H1 (cell line): ENCODE results near the gene KMT5B. TPM values are rescaled to one million over a fixed set of nuclear protein-coding genes. Genes with fewer than 3 reads are reported as not detected.

Source experiments
- CBX8 ChIP-seq: fragments of 300-800, 300-1000 bp; sonication (generic); IDR thresholded peaks from 2 replicates; pipeline ENCODE4 v1.7.1; 2016; ENCODE audit warnings: low read depth, low read length, borderline replicate concordance
- CHD7 ChIP-seq: fragments of 300-600 bp; sonication (generic); IDR thresholded peaks from 2 replicates; pipeline ENCODE4 v1.7.1; 2012; ENCODE audit warnings: low read length, moderate library complexity, mild to moderate bottlenecking, inconsistent platforms; ENCODE audit not compliant: insufficient replicate concordance
- CREB1 ChIP-seq: IDR thresholded peaks from 2 replicates; pipeline ENCODE4 v1.6.1; 2012; ENCODE audit warnings: inconsistent platforms
- CTCF ChIP-seq, 3 experiments: IDR thresholded peaks; 1 replicate in 2 of 3; 2 replicates in 1 of 3; pipeline versions ENCODE4 v1.5.1 to v1.6.1; 2011; ENCODE audit warnings: low read length in 3 of 3, mild to moderate bottlenecking in 3 of 3, inconsistent platforms in 2 of 3, low read depth in 1 of 3, moderate library complexity in 1 of 3; ENCODE audit not compliant: insufficient read depth in 1 of 3; ENCODE audit errors: control extremely low read depth in 1 of 3
- JUN ChIP-seq: IDR thresholded peaks from 2 replicates; pipeline ENCODE4 v1.6.1; 2011; ENCODE audit warnings: low read depth, mild to moderate bottlenecking, improper control_type of control experiment, low read length
- RNF2 ChIP-seq: fragments of 200-900, 300-1000 bp; sonication (generic); IDR thresholded peaks from 2 replicates; pipeline ENCODE4 v1.7.1; 2016; ENCODE audit warnings: borderline replicate concordance, low read depth, mild to moderate bottlenecking, antibody characterized with exemption, low read length; ENCODE audit not compliant: poor library complexity, severe bottlenecking; ENCODE audit errors: missing control alignments
- SP4 ChIP-seq: IDR thresholded peaks from 2 replicates; pipeline ENCODE4 v1.6.1; 2012; ENCODE audit warnings: low read length, inconsistent platforms
- SUZ12 ChIP-seq: fragments of 200-600 bp; sonication (generic); IDR thresholded peaks from 2 replicates; pipeline ENCODE4 v1.6.1; 2012; ENCODE audit warnings: mild to moderate bottlenecking, inconsistent platforms, low read length, moderate library complexity, mixed read lengths
- ZNF274 ChIP-seq: IDR thresholded peaks from 2 replicates; pipeline ENCODE4 v1.7.0; 2012; ENCODE audit warnings: low read length, borderline replicate concordance; ENCODE audit errors: extremely low read depth
- polyA plus RNA-seq, 7 experiments: library from polyadenylated mRNA; depleted of rRNA in 3 of 7; stranded (reverse) in 5 of 7; unstranded in 2 of 7; fragments of >200 nt in 5 of 7; fragments of 200-250 nt in 2 of 7; gene quantifications; 1 replicate in 5 of 7; 2 replicates in 1 of 7; 4 replicates in 1 of 7; pipeline versions ENCODE4 v1.2.1 to v1.2.3, GENCODE V29; 2011 to 2013; ENCODE audit warnings: missing spikeins in 2 of 7, mixed read lengths in 2 of 7
- total RNA-seq: library from RNA; stranded (reverse); fragmentation: NEBNext Ultra II Directional; extraction: Animal tissue kit (Norgen Biotek cat#: 25700); gene quantifications from 2 replicates; pipeline ENCODE4 v1.2.1, GENCODE V29; 2021

Gene KMT5B
- total and polyA plus RNA-seq, 2 of the 8 experiments (the other 6 are each of a cell fraction or from before 2014, with no cell fraction given), result 11.0 to 40.8 TPM

GRCh38 chr11:68196219-68196618 lies 16.9 kb downstream of the KMT5B start (continued):
- TF ChIP-seq CHD7 (no peak), RNF2 (no peak), CREB1 (no peak), SP4 (no peak), CBX8 (no peak), CTCF (IDR thresholded peaks at IDR 0.05; ENCODE audit: control extremely low read depth in 1 of 3, insufficient read depth in 1 of 3, low read depth in 1 of 3, low read length in 3 of 3) (no peak), ZNF274 (no peak), JUN (no peak), SUZ12 (no peak)
